ENCODE data around the gene SRGAP3.

Gene SRGAP3

DNA sequence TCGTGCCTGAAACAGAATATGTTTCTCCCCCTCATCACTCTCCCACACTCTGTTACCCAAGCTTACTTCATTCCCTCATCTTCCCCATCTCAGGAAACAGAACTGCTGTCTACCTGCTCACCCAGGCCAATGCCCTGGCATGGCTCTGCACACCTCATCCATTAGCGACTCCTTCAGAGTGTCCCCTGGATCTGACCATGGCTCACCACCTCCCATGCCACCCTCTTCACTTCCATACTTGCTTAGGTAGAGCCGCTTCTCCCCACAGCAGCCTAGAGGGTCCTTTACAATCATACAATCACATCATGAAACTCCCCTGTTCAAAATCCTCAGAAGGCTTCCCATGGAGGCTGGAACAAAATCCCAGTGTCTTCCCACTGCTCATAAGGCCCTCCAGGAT is 252.3 kb downstream of the SRGAP3 start:
- Histone ChIP-seq H3K36me3 (ENCODE audit: insufficient read depth, low read length) (no peaks in the 10 kb centered on the region), H3K9me3 (ENCODE audit: low read length) (no peaks in the 10 kb centered on the region), H3K79me2 (ENCODE audit: insufficient read depth, low read length) (no peaks in the 10 kb centered on the region), H3K27me3 (ENCODE audit: insufficient read depth, low read length) (no peaks in the 10 kb centered on the region), H3K4me2 (ENCODE audit: low read length) (no peak overlapping the region), H3K9me2 (ENCODE audit: low read depth, low read length) (no peaks in the 10 kb centered on the region), H3K9ac (ENCODE audit: low read length) (no peak overlapping the region), H2AFZ (ENCODE audit: low read length) (no peak overlapping the region), H4K20me1 (ENCODE audit: insufficient read depth, low read length) (no peaks in the 10 kb centered on the region), H3K27ac (ENCODE audit: low read depth, low read length, poor library complexity, severe bottlenecking) (no peak overlapping the region), H3K4me3 (ENCODE audit: low read depth, low read length, poor library complexity, severe bottlenecking) (no peak overlapping the region), H3K4me1 (ENCODE audit: insufficient read depth, low read length, severe bottlenecking) (no peaks in the 10 kb centered on the region), H3F3A (ENCODE audit: insufficient read depth, low read length) (no peaks in the 10 kb centered on the region)
- TF ChIP-seq, protein P1, sequence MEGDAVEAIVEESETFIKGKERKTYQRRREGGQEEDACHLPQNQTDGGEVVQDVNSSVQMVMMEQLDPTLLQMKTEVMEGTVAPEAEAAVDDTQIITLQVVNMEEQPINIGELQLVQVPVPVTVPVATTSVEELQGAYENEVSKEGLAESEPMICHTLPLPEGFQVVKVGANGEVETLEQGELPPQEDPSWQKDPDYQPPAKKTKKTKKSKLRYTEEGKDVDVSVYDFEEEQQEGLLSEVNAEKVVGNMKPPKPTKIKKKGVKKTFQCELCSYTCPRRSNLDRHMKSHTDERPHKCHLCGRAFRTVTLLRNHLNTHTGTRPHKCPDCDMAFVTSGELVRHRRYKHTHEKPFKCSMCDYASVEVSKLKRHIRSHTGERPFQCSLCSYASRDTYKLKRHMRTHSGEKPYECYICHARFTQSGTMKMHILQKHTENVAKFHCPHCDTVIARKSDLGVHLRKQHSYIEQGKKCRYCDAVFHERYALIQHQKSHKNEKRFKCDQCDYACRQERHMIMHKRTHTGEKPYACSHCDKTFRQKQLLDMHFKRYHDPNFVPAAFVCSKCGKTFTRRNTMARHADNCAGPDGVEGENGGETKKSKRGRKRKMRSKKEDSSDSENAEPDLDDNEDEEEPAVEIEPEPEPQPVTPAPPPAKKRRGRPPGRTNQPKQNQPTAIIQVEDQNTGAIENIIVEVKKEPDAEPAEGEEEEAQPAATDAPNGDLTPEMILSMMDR (IDR thresholded peaks at IDR 0.05; ENCODE audit: low read length), result no peak
- TF ChIP-seq EZH2 (IDR thresholded peaks at IDR 0.05; ENCODE audit: borderline replicate concordance, low read length), result no peak

DNA sequence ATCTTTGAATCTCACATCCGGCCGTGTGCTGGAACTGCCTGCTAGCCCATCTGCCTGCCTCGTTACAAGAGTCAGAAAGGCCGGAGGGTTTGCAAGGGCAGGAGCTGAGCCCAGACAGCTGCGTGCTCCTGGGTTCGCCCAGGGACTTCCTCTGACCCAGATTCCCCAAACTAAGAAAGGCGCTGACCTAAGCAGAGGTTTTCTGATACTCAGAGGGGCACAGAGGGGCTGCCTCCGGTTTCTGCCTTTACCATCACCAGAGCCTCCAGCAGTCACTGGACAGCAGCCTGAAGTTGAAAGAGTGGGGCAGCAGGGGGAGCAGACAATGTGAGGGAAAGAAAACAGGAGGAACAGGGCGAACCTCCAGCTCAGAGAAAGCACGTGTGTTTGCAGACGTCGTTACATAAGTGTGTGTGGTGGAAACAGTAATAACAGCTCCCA is 252.7 kb downstream of the SRGAP3 start:
- Histone ChIP-seq H4K20me1 (ENCODE audit: insufficient read depth, low read length) (no peaks in the 10 kb centered on the region), H3K9ac (ENCODE audit: low read length) (no peak overlapping the region), H3F3A (ENCODE audit: insufficient read depth, low read length) (no peaks in the 10 kb centered on the region), H3K9me2 (ENCODE audit: low read depth, low read length) (no peaks in the 10 kb centered on the region), H2AFZ (ENCODE audit: low read length) (no peak overlapping the region), H3K4me3 (ENCODE audit: low read depth, low read length, poor library complexity, severe bottlenecking) (no peak overlapping the region), H3K4me1 (ENCODE audit: insufficient read depth, low read length, severe bottlenecking) (no peaks in the 10 kb centered on the region), H3K9me3 (ENCODE audit: low read length) (no peaks in the 10 kb centered on the region), H3K4me2 (ENCODE audit: low read length) (no peak overlapping the region), H3K27me3 (ENCODE audit: insufficient read depth, low read length) (no peaks in the 10 kb centered on the region), H3K79me2 (ENCODE audit: insufficient read depth, low read length) (no peaks in the 10 kb centered on the region), H3K27ac (ENCODE audit: low read depth, low read length, poor library complexity, severe bottlenecking) (no peak overlapping the region), H3K36me3 (ENCODE audit: insufficient read depth, low read length) (no peaks in the 10 kb centered on the region)
- TF ChIP-seq, protein P1 (IDR thresholded peaks at IDR 0.05; ENCODE audit: low read length), result no peak
- TF ChIP-seq EZH2 (IDR thresholded peaks at IDR 0.05; ENCODE audit: borderline replicate concordance, low read length), result no peak

DNA sequence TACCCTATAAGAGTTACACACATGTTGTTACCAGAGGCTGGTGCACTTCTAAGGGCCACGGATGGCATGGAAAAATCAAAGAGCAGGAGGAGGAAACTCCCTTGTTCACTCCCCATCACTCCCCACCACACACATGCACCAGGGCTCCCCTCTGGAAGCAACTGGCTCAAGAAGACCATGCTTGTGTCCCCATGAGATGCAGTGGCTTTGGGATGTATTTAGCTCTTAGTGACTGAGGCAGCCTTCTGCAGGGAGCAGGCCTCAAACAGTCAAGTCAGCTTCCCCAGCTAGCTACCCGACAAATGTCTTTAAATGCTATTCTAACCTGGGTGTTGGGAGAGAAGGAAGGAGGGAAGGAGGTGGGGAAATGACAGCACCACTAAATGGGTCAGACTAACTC is 253.2 kb downstream of the SRGAP3 start:
- TF ChIP-seq, protein P1 (IDR thresholded peaks at IDR 0.05; ENCODE audit: low read length), result no peak
- no peak for TF ChIP-seq EZH2 (IDR thresholded peaks at IDR 0.05; ENCODE audit: borderline replicate concordance, low read length)
- no peaks in the 10 kb centered on the region for H3K9me3 ChIP-seq (ENCODE audit: low read length)
- H3K9me2 ChIP-seq (ENCODE audit: low read depth, low read length), result no peaks in the 10 kb centered on the region
- no peaks in the 10 kb centered on the region for H3K36me3 ChIP-seq (ENCODE audit: insufficient read depth, low read length)
- no peak overlapping the region for H3K4me2 ChIP-seq (ENCODE audit: low read length)
- H2AFZ ChIP-seq (ENCODE audit: low read length), result no peak overlapping the region
- no peak overlapping the region for H3K9ac ChIP-seq (ENCODE audit: low read length)
- H3K4me1 ChIP-seq (ENCODE audit: insufficient read depth, low read length, severe bottlenecking), result no peaks in the 10 kb centered on the region
- no peaks in the 10 kb centered on the region for H3F3A ChIP-seq (ENCODE audit: insufficient read depth, low read length)
- H4K20me1 ChIP-seq (ENCODE audit: insufficient read depth, low read length), result no peaks in the 10 kb centered on the region
- H3K27me3 ChIP-seq (ENCODE audit: insufficient read depth, low read length), result no peaks in the 10 kb centered on the region
- H3K4me3 ChIP-seq (ENCODE audit: low read depth, low read length, poor library complexity, severe bottlenecking), result no peak overlapping the region
- no peaks in the 10 kb centered on the region for H3K79me2 ChIP-seq (ENCODE audit: insufficient read depth, low read length)
- H3K27ac ChIP-seq (ENCODE audit: low read depth, low read length, poor library complexity, severe bottlenecking), result no peak overlapping the region
